Activated naive CD4-positive, alpha-beta T cell treated with anti-CD3 and anti-CD28 coated beads for 36 hours (primary cell): ENCODE measurements around the gene ATF1. TPM values are rescaled to one million over a fixed set of nuclear protein-coding genes. Genes with fewer than 3 reads are reported as not detected.
"Not testable (repeated sequence)": the region's sequence is repeated elsewhere in the genome, so short reads cannot be mapped to it uniquely, and the experiment has no call there.

Experiments used
- CTCF ChIA-PET: fragments of 350-600 bp; sonication (Branson Sonifier 250); formaldehyde crosslinking; loops from one replicate; lab custom pipeline; 2021; ENCODE audit warnings: antibody characterized with exemption; lab: Charles Lee
- DNase-seq: peaks from one replicate; pipeline ENCODE4 v3.0.0-alpha.2; 2020
- H3K27ac Mint-ChIP-seq: one replicate; pipeline ENCODE4 v1.8.0; 2021; ENCODE audit warnings: mild to moderate bottlenecking, mixed read lengths
- H3K27me3 Mint-ChIP-seq: one replicate; pipeline ENCODE4 v1.8.0; 2021; ENCODE audit warnings: low read depth, mixed read lengths
- H3K36me3 Mint-ChIP-seq: one replicate; pipeline ENCODE4 v1.8.0; 2021; ENCODE audit warnings: low read depth, mixed read lengths
- H3K4me1 Mint-ChIP-seq: one replicate; pipeline ENCODE4 v1.8.0; 2021; ENCODE audit warnings: low read depth, mixed read lengths
- H3K4me3 Mint-ChIP-seq: one replicate; pipeline ENCODE4 v1.8.0; 2021; ENCODE audit warnings: mild to moderate bottlenecking, moderate library complexity, mixed read lengths
- H3K9me3 Mint-ChIP-seq: one replicate; pipeline ENCODE4 v1.8.0; 2021; ENCODE audit warnings: mixed read lengths
- intact Hi-C: fragments of 100-400 bp; cut with micrococcal nuclease; formaldehyde crosslinking; loops from one replicate; pipeline ENCODE4 v1.15.1; 2023
- total RNA-seq, 2 experiments: library from RNA; stranded (reverse); gene quantifications; one replicate each; pipeline ENCODE4 v1.2.3, GENCODE V29; 2021

Gene ATF1
- total RNA-seq, 2 experiments from 2014 or later, result 43.3 to 48.5 TPM

GRCh38 chr12:50820177-50820576 lies 56.3 kb downstream of the ATF1 start:
- CTCF ChIA-PET, result no interaction called here
- Mint-ChIP-seq H3K9me3 (no peaks in the 10 kb centered on the region), H3K27me3 (no peaks in the 10 kb centered on the region), H3K4me3 (no peak overlapping the region), H3K27ac (no peak overlapping the region), H3K36me3 (peaks cover 5% of the 10 kb centered on the region), H3K4me1 (peaks cover 6% of the 10 kb centered on the region)
- no peak for DNase-seq
- intact Hi-C loops, result no loop called here

GRCh38 chr12:50822082-50822481 lies 58.2 kb downstream of the ATF1 start:
- H3K27me3 Mint-ChIP-seq, result no peaks in the 10 kb centered on the region
- no peak overlapping the region for H3K4me3 Mint-ChIP-seq
- intact Hi-C loops, result no loop called here
- DNase-seq, result no peak
- peaks cover 10% of the 10 kb centered on the region for H3K4me1 Mint-ChIP-seq
- H3K27ac Mint-ChIP-seq, result no peak overlapping the region
- CTCF ChIA-PET, result interaction anchor here (0.6 to 1.4 kb wide), 4 partner anchors 18 to 208 kb away, joined by 3 to 9 read pairs (median 3); no protein-coding TSS in a partner anchor
- H3K36me3 Mint-ChIP-seq, result no peaks in the 10 kb centered on the region
- H3K9me3 Mint-ChIP-seq, result no peaks in the 10 kb centered on the region

- H3K9me3 Mint-ChIP-seq, H3K36me3 Mint-ChIP-seq, DNase-seq, H3K4me3 Mint-ChIP-seq, H3K27me3 Mint-ChIP-seq, H3K27ac Mint-ChIP-seq, H3K4me1 Mint-ChIP-seq: not testable (repeated sequence)
- intact Hi-C loops, result loop anchor here (2.0 kb wide), 1 partner anchor 319 kb away; the partner anchor contains the start of gene DIP2B
- CTCF ChIA-PET, result interaction anchor here (5.7 kb wide), 1 partner anchor 203 kb away, joined by 56 read pairs; the partner anchor contains the start of gene SLC11A2
Measured at GRCh38 chr12:50823724-50824123, 59.8 kb downstream of the ATF1 start.

GRCh38 chr12:50824914-50825313 lies 61.0 kb downstream of the ATF1 start:
- Mint-ChIP-seq H3K4me3 (no peak overlapping the region), H3K9me3 (no peaks in the 10 kb centered on the region), H3K27me3 (no peaks in the 10 kb centered on the region), H3K27ac (peak overlapping the region; percentile 52), H3K36me3 (no peaks in the 10 kb centered on the region), H3K4me1 (peaks cover 10% of the 10 kb centered on the region)
- CTCF ChIA-PET, result interaction anchor here (0.6 to 5.7 kb wide), 7 partner anchors 63 to 421 kb away, joined by 3 to 56 read pairs (median 5); partner anchors contain the start of gene SLC11A2
- intact Hi-C loops, result loop anchor here (1.0 to 5.0 kb wide), 6 partner anchors 60 to 517 kb away; partner anchors contain the start of gene DIP2B
- no peak for DNase-seq

- H3K36me3 Mint-ChIP-seq, result no peaks in the 10 kb centered on the region
- H3K4me1 Mint-ChIP-seq, result peaks cover 10% of the 10 kb centered on the region
- peak overlapping the region; percentile 52 for H3K27ac Mint-ChIP-seq
- H3K27me3 Mint-ChIP-seq, result no peaks in the 10 kb centered on the region
- no peak for DNase-seq
- CTCF ChIA-PET, result interaction anchor here (0.6 to 5.7 kb wide), 14 partner anchors 13 to 683 kb away, joined by 3 to 56 read pairs (median 4); partner anchors contain the start of gene SLC11A2
- H3K4me3 Mint-ChIP-seq, result no peak overlapping the region
- intact Hi-C loops, result loop anchor here (1.0 to 5.0 kb wide), 6 partner anchors 60 to 517 kb away; partner anchors contain the start of gene DIP2B
- H3K9me3 Mint-ChIP-seq, result no peaks in the 10 kb centered on the region
Measured at GRCh38 chr12:50825372-50825838, 61.5 kb downstream of the ATF1 start.

GRCh38 chr12:50828121-50828520 lies 64.2 kb downstream of the ATF1 start:
- Mint-ChIP-seq H3K27ac (no peak overlapping the region), H3K4me1 (peaks cover 10% of the 10 kb centered on the region), H3K4me3 (no peak overlapping the region), H3K36me3 (no peaks in the 10 kb centered on the region), H3K27me3 (no peaks in the 10 kb centered on the region), H3K9me3 (peaks cover 2% of the 10 kb centered on the region)
- no peak for DNase-seq
- CTCF ChIA-PET, result interaction anchor here (0.6 to 5.7 kb wide), 3 partner anchors 63 to 582 kb away, joined by 3 to 56 read pairs (median 3); partner anchors contain the start of gene SLC11A2
- intact Hi-C loops, result loop anchor here (5.0 kb wide), 2 partner anchors 424 to 514 kb away; no protein-coding TSS in a partner anchor

GRCh38 chr12:50828886-50829285 lies 65.0 kb downstream of the ATF1 start:
- CTCF ChIA-PET, result interaction anchor here (0.8 to 5.7 kb wide), 2 partner anchors 64 to 198 kb away, joined by 3 to 56 read pairs; partner anchors contain the start of gene SLC11A2
- H3K27ac Mint-ChIP-seq, result no peak overlapping the region
- intact Hi-C loops, result loop anchor here (5.0 kb wide), 2 partner anchors 423 to 513 kb away; no protein-coding TSS in a partner anchor
- H3K27me3 Mint-ChIP-seq, result no peaks in the 10 kb centered on the region
- H3K4me1 Mint-ChIP-seq, result peaks cover 10% of the 10 kb centered on the region
- no peak for DNase-seq
- H3K9me3 Mint-ChIP-seq, result peaks cover 5% of the 10 kb centered on the region
- no peaks in the 10 kb centered on the region for H3K36me3 Mint-ChIP-seq
- H3K4me3 Mint-ChIP-seq, result no peak overlapping the region

- H3K27ac Mint-ChIP-seq, intact Hi-C loops, DNase-seq, H3K36me3 Mint-ChIP-seq, H3K4me3 Mint-ChIP-seq, CTCF ChIA-PET, H3K27me3 Mint-ChIP-seq, H3K4me1 Mint-ChIP-seq: not testable (repeated sequence)
- H3K9me3 Mint-ChIP-seq, result peaks cover 12% of the 10 kb centered on the region
Measured at GRCh38 chr12:50833801-50834200, 69.9 kb downstream of the ATF1 start.

- no peak for DNase-seq
- peaks cover 5% of the 10 kb centered on the region for H3K27me3 Mint-ChIP-seq
- intact Hi-C loops, result no loop called here
- peaks cover 4% of the 10 kb centered on the region for H3K4me1 Mint-ChIP-seq
- H3K4me3 Mint-ChIP-seq, result no peak overlapping the region
- H3K36me3 Mint-ChIP-seq, result no peaks in the 10 kb centered on the region
- peaks cover 14% of the 10 kb centered on the region for H3K9me3 Mint-ChIP-seq
- CTCF ChIA-PET, result no interaction called here
- no peak overlapping the region for H3K27ac Mint-ChIP-seq
Measured at GRCh38 chr12:50839042-50839441, 75.1 kb downstream of the ATF1 start.

GRCh38 chr12:50840809-50841487 lies 77.0 kb downstream of the ATF1 start:
- intact Hi-C loops, result no loop called here
- CTCF ChIA-PET, result interaction anchor here (0.6 to 1.0 kb wide), 4 partner anchors 12 to 74 kb away, joined by 3 to 7 read pairs (median 3); no protein-coding TSS in a partner anchor
- DNase-seq, result no peak
- Mint-ChIP-seq H3K4me3 (no peak overlapping the region), H3K27ac (no peak overlapping the region), H3K36me3 (no peaks in the 10 kb centered on the region), H3K4me1 (peaks cover 4% of the 10 kb centered on the region), H3K27me3 (peaks cover 7% of the 10 kb centered on the region), H3K9me3 (peaks cover 8% of the 10 kb centered on the region)

- intact Hi-C loops, result no loop called here
- H3K9me3 Mint-ChIP-seq, result peaks cover 8% of the 10 kb centered on the region
- H3K27me3 Mint-ChIP-seq, result peaks cover 7% of the 10 kb centered on the region
- H3K4me3 Mint-ChIP-seq, result no peak overlapping the region
- H3K4me1 Mint-ChIP-seq, result peaks cover 4% of the 10 kb centered on the region
- DNase-seq, result no peak
- no peaks in the 10 kb centered on the region for H3K36me3 Mint-ChIP-seq
- H3K27ac Mint-ChIP-seq, result no peak overlapping the region
- CTCF ChIA-PET, result no interaction called here
Measured at GRCh38 chr12:50841716-50842531, 78.0 kb downstream of the ATF1 start.
